Loucy (cell line): ENCODE measurements around the gene CLDN22.

ENCODE experiments used
- H2AFZ ChIP-seq: fragments of 200-600 bp; sonication (generic); 2 replicates; pipeline ENCODE4 v1.6.0; 2016; ENCODE audit warnings: antibody characterized with exemption, mild to moderate bottlenecking, low read length, moderate library complexity
- H3F3A ChIP-seq: fragments of 200-600 bp; 2 replicates; pipeline ENCODE4 v1.6.0; 2016; ENCODE audit warnings: antibody characterized with exemption, low read depth, mild to moderate bottlenecking
- H3K27me3 ChIP-seq: fragments of 200-600 bp; sonication (generic); 2 replicates; pipeline ENCODE4 v1.6.1; 2014; ENCODE audit warnings: low read length, mild to moderate bottlenecking; ENCODE audit not compliant: insufficient read depth, poor library complexity, severe bottlenecking
- H3K36me3 ChIP-seq: fragments of 200-600 bp; sonication (generic); 2 replicates; pipeline ENCODE4 v1.6.1; 2016; ENCODE audit warnings: low read length; ENCODE audit not compliant: insufficient read depth
- H3K4me1 ChIP-seq: fragments of 200-600 bp; sonication (generic); 2 replicates; pipeline ENCODE4 v1.5.1; 2014; ENCODE audit warnings: low read length, mild to moderate bottlenecking; ENCODE audit not compliant: insufficient read depth, poor library complexity, severe bottlenecking
- H3K4me2 ChIP-seq: fragments of 200-600 bp; sonication (generic); 2 replicates; pipeline ENCODE4 v1.6.0; 2014; ENCODE audit warnings: antibody characterized with exemption, low read length, low read depth, mild to moderate bottlenecking; ENCODE audit not compliant: poor library complexity, severe bottlenecking
- H3K4me3 ChIP-seq: fragments of 200-600 bp; sonication (generic); 2 replicates; pipeline ENCODE4 v1.5.1; 2014; ENCODE audit warnings: low read length, mild to moderate bottlenecking, mixed read lengths; ENCODE audit not compliant: poor library complexity, severe bottlenecking
- H3K79me2 ChIP-seq: fragments of 200-600 bp; sonication (generic); 2 replicates; pipeline ENCODE4 v1.6.1; 2014; ENCODE audit warnings: low read length; ENCODE audit not compliant: insufficient read depth
- H3K9ac ChIP-seq: fragments of 200-600 bp; sonication (generic); 2 replicates; pipeline ENCODE4 v1.6.0; 2014; ENCODE audit warnings: mild to moderate bottlenecking, low read depth, low read length, moderate library complexity; ENCODE audit not compliant: poor library complexity, severe bottlenecking
- H3K9me2 ChIP-seq: fragments of 200-600 bp; sonication (generic); replicated peaks from 2 replicates; pipeline ENCODE4 v1.6.1; 2016; ENCODE audit warnings: low read depth, low read length, mixed read lengths
- H3K9me3 ChIP-seq: fragments of 200-600 bp; sonication (generic); 2 replicates; pipeline ENCODE4 v1.6.1; 2014; ENCODE audit warnings: mild to moderate bottlenecking, antibody characterized with exemption, low read length, low read depth; ENCODE audit not compliant: insufficient read depth
- H4K20me1 ChIP-seq: fragments of 200-600 bp; sonication (generic); 2 replicates; pipeline ENCODE4 v1.6.0; 2014; ENCODE audit warnings: antibody characterized with exemption, low read length, mild to moderate bottlenecking; ENCODE audit not compliant: insufficient read depth, poor library complexity, severe bottlenecking
- CTCF ChIP-seq: fragments of 200-600 bp; sonication (generic); conservative IDR thresholded peaks from 2 replicates; pipeline ENCODE4 v1.5.1; 2014; ENCODE audit warnings: mild to moderate bottlenecking, antibody characterized with exemption, low read length
- EZH2phosphoT487 ChIP-seq: fragments of 200-600 bp; IDR thresholded peaks from 2 replicates; pipeline ENCODE4 v1.6.1; 2018; ENCODE audit warnings: antibody characterized with exemption, mild to moderate bottlenecking, moderate library complexity, borderline replicate concordance

The CLDN22 gene

GRCh38 chr4:183330841-183331240, 10.8 kb upstream of the CLDN22 start:
- no peaks in the 10 kb centered on the region for H3K9me3 ChIP-seq
- H3K9ac ChIP-seq, result no peak overlapping the region
- no peak overlapping the region for H3K4me2 ChIP-seq
- H3K4me1 ChIP-seq, result no peaks in the 10 kb centered on the region
- no peak overlapping the region for H2AFZ ChIP-seq
- no peaks in the 10 kb centered on the region for H3K79me2 ChIP-seq
- no peaks in the 10 kb centered on the region for H3K36me3 ChIP-seq
- H3K9me2 ChIP-seq, result no peaks in the 10 kb centered on the region
- no peak for TF ChIP-seq EZH2phosphoT487
- no peak for TF ChIP-seq CTCF
- H3K4me3 ChIP-seq, result no peak overlapping the region
- no peaks in the 10 kb centered on the region for H3K27me3 ChIP-seq
- no peaks in the 10 kb centered on the region for H4K20me1 ChIP-seq
- H3F3A ChIP-seq, result no peaks in the 10 kb centered on the region

- Histone ChIP-seq H3K9me3 (no peaks in the 10 kb centered on the region), H3K27me3 (no peaks in the 10 kb centered on the region), H3K79me2 (no peaks in the 10 kb centered on the region), H3K4me3 (no peak overlapping the region), H3K9me2 (no peaks in the 10 kb centered on the region), H3K9ac (no peak overlapping the region), H3F3A (no peaks in the 10 kb centered on the region), H3K36me3 (no peaks in the 10 kb centered on the region), H3K4me2 (no peak overlapping the region), H3K4me1 (no peaks in the 10 kb centered on the region), H4K20me1 (no peaks in the 10 kb centered on the region), H2AFZ (no peak overlapping the region)
- no peak for TF ChIP-seq CTCF
- TF ChIP-seq EZH2phosphoT487, result no peak
Measured at GRCh38 chr4:183329954-183330742, 10.1 kb upstream of the CLDN22 start.

GRCh38 chr4:183329244-183329643, 9.2 kb upstream of the CLDN22 start:
- Histone ChIP-seq H3K4me2 (no peak overlapping the region), H3K27me3 (no peaks in the 10 kb centered on the region), H3K79me2 (no peaks in the 10 kb centered on the region), H3K9me2 (no peaks in the 10 kb centered on the region), H2AFZ (no peak overlapping the region), H4K20me1 (no peaks in the 10 kb centered on the region), H3K9me3 (no peaks in the 10 kb centered on the region), H3F3A (no peaks in the 10 kb centered on the region), H3K4me1 (no peaks in the 10 kb centered on the region), H3K36me3 (no peaks in the 10 kb centered on the region), H3K9ac (no peak overlapping the region), H3K4me3 (no peak overlapping the region)
- TF ChIP-seq CTCF, result no peak
- no peak for TF ChIP-seq EZH2phosphoT487
